Large intestine (tissue), 3 donors: ENCODE measurements around the gene RHOH. TPM values are rescaled to one million over a fixed set of nuclear protein-coding genes. Genes with fewer than 3 reads are reported as not detected.

Experiments used
- DNase-seq, 2 donors: peaks; one replicate each; pipeline versions ENCODE4 v3.0.0 to v3.0.0-alpha.2; 2013
- H3K27ac ChIP-seq: one replicate; pipeline ENCODE4 v1.5.1; 2013; ENCODE audit warnings: low read length
- H3K27me3 ChIP-seq: 2 replicates; pipeline ENCODE4 v1.6.1; 2013; ENCODE audit warnings: low read length; ENCODE audit not compliant: control insufficient read depth, insufficient read depth
- H3K36me3 ChIP-seq: 2 replicates; pipeline ENCODE4 v1.6.1; 2013; ENCODE audit warnings: low read length; ENCODE audit not compliant: control insufficient read depth, insufficient read depth
- H3K4me1 ChIP-seq: one replicate; pipeline ENCODE4 v1.6.1; 2013; ENCODE audit warnings: low read length; ENCODE audit not compliant: control insufficient read depth, insufficient read depth
- H3K4me3 ChIP-seq: one replicate; pipeline ENCODE4 v1.5.1; 2013; ENCODE audit warnings: low read length
- H3K9me3 ChIP-seq: one replicate; pipeline ENCODE4 v1.6.1; 2013; ENCODE audit warnings: mild to moderate bottlenecking, low read depth, low read length, moderate library complexity; ENCODE audit not compliant: control insufficient read depth
- WGBS: methylation state at CpG from one replicate; pipeline ENCODE4 v1.1.5; 2013; ENCODE audit warnings: low lambda C conversion rate; ENCODE audit not compliant: insufficient coverage; 5-methylcytosine and 5-hydroxymethylcytosine counted together
- polyA plus RNA-seq: library from polyadenylated mRNA; unstranded; fragments of 120-200 nt; gene quantifications from one replicate; pipeline ENCODE4 v1.2.1, GENCODE V29; 2013

The RHOH gene
- polyA plus RNA-seq, 1 donor: 3.1 TPM

GRCh38 chr4:40216622-40217366 lies 20.0 kb downstream of the RHOH start:
- Histone ChIP-seq H3K4me3 (no peak overlapping the region), H3K9me3 (no peaks in the 10 kb centered on the region), H3K27ac (no peak overlapping the region), H3K36me3 (no peaks in the 10 kb centered on the region), H3K4me1 (peaks cover 4% of the 10 kb centered on the region), H3K27me3 (no peaks in the 10 kb centered on the region)
- WGBS: 100% methylated on average over 2 of the region's 4 CpGs
- DNase-seq: no peak

DNA sequence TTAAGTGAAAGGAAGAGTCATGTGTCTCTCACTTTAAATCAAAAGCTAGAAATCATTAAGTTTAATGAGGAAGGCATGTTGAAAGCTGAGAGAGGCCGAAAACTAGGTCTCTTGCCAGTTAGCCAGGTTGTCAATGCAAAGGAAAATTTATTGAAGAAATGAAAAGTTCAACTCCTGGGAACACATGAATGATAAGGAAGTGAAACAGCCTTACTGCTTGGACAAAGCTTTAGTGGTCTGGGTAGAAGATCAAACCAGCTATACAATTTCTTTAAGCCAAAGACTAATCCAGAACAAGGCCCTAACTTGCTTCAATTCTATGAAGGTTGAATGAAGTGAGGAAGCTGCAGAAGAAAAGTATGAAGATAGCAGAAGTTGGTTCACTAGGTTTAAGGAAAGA lies 24.9 kb downstream of the RHOH start:
- H3K9me3 ChIP-seq: peaks cover 4% of the 10 kb centered on the region
- no peak overlapping the region for H3K4me3 ChIP-seq
- no peaks in the 10 kb centered on the region for H3K36me3 ChIP-seq
- 80% methylated on average over 1 of the region's 1 CpG for WGBS
- no peak for DNase-seq
- peaks cover 4% of the 10 kb centered on the region for H3K4me1 ChIP-seq
- H3K27ac ChIP-seq: no peak overlapping the region
- no peaks in the 10 kb centered on the region for H3K27me3 ChIP-seq

- no peak for DNase-seq
- H3K4me1 ChIP-seq: peaks cover 3% of the 10 kb centered on the region
- H3K27me3 ChIP-seq: no peaks in the 10 kb centered on the region
- H3K27ac ChIP-seq: no peak overlapping the region
- WGBS: no CpG with 5 or more reads among the region's 1 CpG
- H3K4me3 ChIP-seq: no peak overlapping the region
- H3K36me3 ChIP-seq: no peaks in the 10 kb centered on the region
- peaks cover 4% of the 10 kb centered on the region for H3K9me3 ChIP-seq
These were observed 26.5 kb downstream of the RHOH start for GRCh38 chr4:40223343-40223742.

- WGBS: 97% methylated on average over 3 of the region's 5 CpGs
- no peak for DNase-seq
- Histone ChIP-seq H3K36me3 (no peaks in the 10 kb centered on the region), H3K4me3 (no peak overlapping the region), H3K4me1 (no peaks in the 10 kb centered on the region), H3K9me3 (peaks cover 4% of the 10 kb centered on the region), H3K27ac (no peak overlapping the region), H3K27me3 (no peaks in the 10 kb centered on the region)
These were observed 27.6 kb downstream of the RHOH start for GRCh38 chr4:40224432-40224831.

GRCh38 chr4:40225497-40225896 lies 28.7 kb downstream of the RHOH start:
- H3K9me3 ChIP-seq: peaks cover 4% of the 10 kb centered on the region
- 82% methylated on average over 3 of the region's 5 CpGs for WGBS
- no peak overlapping the region for H3K27ac ChIP-seq
- no peaks in the 10 kb centered on the region for H3K4me1 ChIP-seq
- H3K36me3 ChIP-seq: no peaks in the 10 kb centered on the region
- no peak overlapping the region for H3K4me3 ChIP-seq
- H3K27me3 ChIP-seq: no peaks in the 10 kb centered on the region
- no peak for DNase-seq

GRCh38 chr4:40227284-40227683 lies 30.5 kb downstream of the RHOH start:
- WGBS: no CpG with 5 or more reads among the region's 2 CpGs
- no peaks in the 10 kb centered on the region for H3K36me3 ChIP-seq
- no peaks in the 10 kb centered on the region for H3K4me1 ChIP-seq
- DNase-seq: no peak
- no peaks in the 10 kb centered on the region for H3K27me3 ChIP-seq
- H3K9me3 ChIP-seq: peaks cover under 1% of the 10 kb centered on the region
- H3K4me3 ChIP-seq: no peak overlapping the region
- H3K27ac ChIP-seq: no peak overlapping the region

- Histone ChIP-seq H3K9me3 (no peaks in the 10 kb centered on the region), H3K27me3 (no peaks in the 10 kb centered on the region), H3K27ac (no peak overlapping the region), H3K4me3 (no peak overlapping the region), H3K36me3 (no peaks in the 10 kb centered on the region), H3K4me1 (no peaks in the 10 kb centered on the region)
- DNase-seq: no peak
- 82% methylated on average over 2 of the region's 10 CpGs for WGBS
These were observed 31.9 kb downstream of the RHOH start for GRCh38 chr4:40228497-40229365.

DNA sequence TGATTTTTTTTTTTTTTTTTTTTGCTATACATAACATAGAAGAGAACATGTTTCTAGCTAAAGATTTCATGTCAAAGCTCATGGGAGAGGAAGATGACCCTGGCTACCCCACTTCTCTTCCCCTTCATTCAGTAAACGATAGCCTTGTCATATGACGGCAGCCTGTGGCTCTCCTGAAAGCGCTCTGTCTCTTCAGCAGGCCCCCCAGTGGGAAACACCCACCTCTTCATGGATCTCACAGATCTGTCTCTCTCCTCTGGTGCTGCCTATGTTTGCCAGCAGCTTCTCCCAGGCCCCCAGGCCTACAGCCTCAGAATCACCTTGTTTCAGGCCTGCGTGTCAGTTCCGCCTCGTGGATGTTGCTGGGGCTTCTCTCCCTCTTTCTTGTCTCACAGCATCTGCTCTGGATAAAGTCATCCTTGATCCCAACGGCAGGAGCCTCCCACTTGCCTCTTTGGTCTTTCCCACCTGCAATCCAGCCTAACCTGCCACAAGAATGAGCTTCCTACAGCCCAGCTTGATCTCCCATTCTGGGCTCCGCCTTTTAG lies 34.6 kb downstream of the RHOH start:
- WGBS: 100% methylated on average over 3 of the region's 8 CpGs
- no peak overlapping the region for H3K27ac ChIP-seq
- DNase-seq: no peak

GRCh38 chr4:40232610-40233009 lies 35.8 kb downstream of the RHOH start:
- Histone ChIP-seq H3K4me3 (no peak overlapping the region), H3K9me3 (no peaks in the 10 kb centered on the region), H3K4me1 (no peaks in the 10 kb centered on the region), H3K27ac (no peak overlapping the region), H3K27me3 (no peaks in the 10 kb centered on the region), H3K36me3 (no peaks in the 10 kb centered on the region)
- no peak for DNase-seq
- 100% methylated on average over 1 of the region's 3 CpGs for WGBS

More for the DNA sequence above, 34.6 kb downstream of the RHOH start:
- Histone ChIP-seq H3K36me3 (no peaks in the 10 kb centered on the region), H3K27me3 (no peaks in the 10 kb centered on the region), H3K4me1 (no peaks in the 10 kb centered on the region), H3K4me3 (no peak overlapping the region), H3K9me3 (no peaks in the 10 kb centered on the region)

DNA sequence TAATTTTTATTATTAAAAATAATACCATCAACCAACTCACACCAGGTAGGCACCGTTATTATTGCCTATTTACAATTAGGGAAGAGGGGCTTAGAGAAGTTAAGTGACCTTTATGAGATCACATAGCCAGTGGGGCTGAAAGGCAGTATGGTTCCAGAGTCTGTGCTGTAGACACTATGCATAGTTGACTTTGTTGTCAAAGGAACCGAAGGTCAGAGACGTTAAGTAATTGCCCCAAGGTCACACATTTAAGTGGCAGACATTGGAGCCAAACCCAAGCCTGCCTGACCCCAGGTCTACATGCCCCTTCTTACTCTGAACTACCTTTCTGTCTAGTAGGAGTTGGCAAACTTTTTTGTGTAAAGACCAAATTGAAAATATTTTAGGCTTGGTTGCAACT lies 36.4 kb downstream of the RHOH start:
- H3K27me3 ChIP-seq: no peaks in the 10 kb centered on the region
- WGBS: no CpG with 5 or more reads among the region's 3 CpGs
- H3K9me3 ChIP-seq: no peaks in the 10 kb centered on the region
- no peaks in the 10 kb centered on the region for H3K36me3 ChIP-seq
- H3K27ac ChIP-seq: no peak overlapping the region
- no peaks in the 10 kb centered on the region for H3K4me1 ChIP-seq
- no peak for DNase-seq
- no peak overlapping the region for H3K4me3 ChIP-seq
